Middle frontal gyrus (tissue), 1 donor: ENCODE data around the gene ELMO1.

Experiments used
- DNase-seq: peaks from one replicate; pipeline ENCODE4 v3.0.0-alpha.2; 2015; ENCODE audit warnings: low spot score; ENCODE audit errors: extremely low spot score

The ELMO1 gene

GRCh38 chr7:37195388-37195787 is 253.3 kb downstream of the ELMO1 start:
- no peak for DNase-seq

GRCh38 chr7:37194943-37195342 is 253.7 kb downstream of the ELMO1 start:
- no peak for DNase-seq

GRCh38 chr7:37193775-37194135 is 254.9 kb downstream of the ELMO1 start:
- DNase-seq = no peak

GRCh38 chr7:37193087-37193774 is 255.4 kb downstream of the ELMO1 start:
- no peak for DNase-seq

- DNase-seq = no peak
Measured at GRCh38 chr7:37191797-37192196, 256.9 kb downstream of the ELMO1 start.

- no peak for DNase-seq
Measured at GRCh38 chr7:37187179-37187578, 261.5 kb downstream of the ELMO1 start.

- no peak for DNase-seq
Measured at GRCh38 chr7:37186753-37187152, 261.9 kb downstream of the ELMO1 start.

- DNase-seq = no peak
Measured at GRCh38 chr7:37181550-37181932, 267.1 kb downstream of the ELMO1 start.

GRCh38 chr7:37180828-37181549 is 267.7 kb downstream of the ELMO1 start:
- no peak for DNase-seq

- no peak for DNase-seq
Measured at GRCh38 chr7:37176079-37176478, 272.6 kb downstream of the ELMO1 start.

GRCh38 chr7:37174460-37174859 is 274.2 kb downstream of the ELMO1 start:
- no peak for DNase-seq

- no peak for DNase-seq
Measured at GRCh38 chr7:37173670-37174069, 275.0 kb downstream of the ELMO1 start.

GRCh38 chr7:37162106-37162505 is 286.6 kb downstream of the ELMO1 start:
- no peak for DNase-seq

GRCh38 chr7:37160656-37161055 is 288.0 kb downstream of the ELMO1 start:
- no peak for DNase-seq

GRCh38 chr7:37153376-37153775 is 295.3 kb downstream of the ELMO1 start:
- DNase-seq = no peak

- no peak for DNase-seq
Measured at GRCh38 chr7:37151741-37152413, 296.8 kb downstream of the ELMO1 start.

- no peak for DNase-seq
Measured at GRCh38 chr7:37150856-37151255, 297.8 kb downstream of the ELMO1 start.

- DNase-seq = no peak
Measured at GRCh38 chr7:37150180-37150579, 298.5 kb downstream of the ELMO1 start.

- DNase-seq = no peak
Measured at GRCh38 chr7:37149773-37150124, 298.9 kb downstream of the ELMO1 start.

- no peak for DNase-seq
Measured at GRCh38 chr7:37149051-37149772, 299.5 kb downstream of the ELMO1 start.

- no peak for DNase-seq
Measured at GRCh38 chr7:37145682-37146081, 303.0 kb downstream of the ELMO1 start.

GRCh38 chr7:37144423-37144822 is 304.2 kb downstream of the ELMO1 start:
- DNase-seq = no peak
